Esophagus squamous epithelium (tissue), 4 donors: ENCODE data around the gene CD163.

Experiments
- POLR2A ChIP-seq, 4 donors: fragments of 450-650 bp; IDR thresholded peaks; one replicate each; pipeline ENCODE4 v1.6.1; 2017; ENCODE audit warnings: antibody characterized with exemption in 4 of 4, mild to moderate bottlenecking in 4 of 4, moderate library complexity in 3 of 4
- TF ChIP-seq, protein P1 (sequence below), 6 experiments: fragments of 450-650 bp in 4 of 6; fragments of 200-600 bp in 2 of 6; sonication (generic) in 2 of 6; IDR thresholded peaks; one replicate each; pipeline ENCODE4 v1.5.1; 2016 to 2019; ENCODE audit warnings: antibody characterized with exemption in 6 of 6, mild to moderate bottlenecking in 4 of 6, moderate library complexity in 4 of 6

- TF ChIP-seq, protein P1, sequence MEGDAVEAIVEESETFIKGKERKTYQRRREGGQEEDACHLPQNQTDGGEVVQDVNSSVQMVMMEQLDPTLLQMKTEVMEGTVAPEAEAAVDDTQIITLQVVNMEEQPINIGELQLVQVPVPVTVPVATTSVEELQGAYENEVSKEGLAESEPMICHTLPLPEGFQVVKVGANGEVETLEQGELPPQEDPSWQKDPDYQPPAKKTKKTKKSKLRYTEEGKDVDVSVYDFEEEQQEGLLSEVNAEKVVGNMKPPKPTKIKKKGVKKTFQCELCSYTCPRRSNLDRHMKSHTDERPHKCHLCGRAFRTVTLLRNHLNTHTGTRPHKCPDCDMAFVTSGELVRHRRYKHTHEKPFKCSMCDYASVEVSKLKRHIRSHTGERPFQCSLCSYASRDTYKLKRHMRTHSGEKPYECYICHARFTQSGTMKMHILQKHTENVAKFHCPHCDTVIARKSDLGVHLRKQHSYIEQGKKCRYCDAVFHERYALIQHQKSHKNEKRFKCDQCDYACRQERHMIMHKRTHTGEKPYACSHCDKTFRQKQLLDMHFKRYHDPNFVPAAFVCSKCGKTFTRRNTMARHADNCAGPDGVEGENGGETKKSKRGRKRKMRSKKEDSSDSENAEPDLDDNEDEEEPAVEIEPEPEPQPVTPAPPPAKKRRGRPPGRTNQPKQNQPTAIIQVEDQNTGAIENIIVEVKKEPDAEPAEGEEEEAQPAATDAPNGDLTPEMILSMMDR (IDR thresholded peaks at IDR 0.05) = no peak
- TF ChIP-seq POLR2A (IDR thresholded peaks at IDR 0.05) = no peak
These were observed 59.0 kb downstream of the CD163 start for GRCh38 chr12:7444537-7444936.
